DOHH2 (cell line): Measurements from ENCODE around the gene PIM3.

Experiments used
- EZH2phosphoT487 ChIP-seq: fragments of 200-600 bp; sonication (generic); IDR thresholded peaks from 2 replicates; pipeline ENCODE4 v1.6.1; 2017; ENCODE audit warnings: borderline replicate concordance, mild to moderate bottlenecking, antibody characterized with exemption, low read length, moderate library complexity, mixed read lengths
- TF ChIP-seq, protein P1 (sequence below): fragments of 200-600 bp; sonication (generic); IDR thresholded peaks from one replicate; pipeline ENCODE4 v1.5.1; 2014; ENCODE audit warnings: antibody characterized with exemption, mild to moderate bottlenecking, low read depth, low read length; ENCODE audit not compliant: poor library complexity, severe bottlenecking

- TF ChIP-seq, protein P1, sequence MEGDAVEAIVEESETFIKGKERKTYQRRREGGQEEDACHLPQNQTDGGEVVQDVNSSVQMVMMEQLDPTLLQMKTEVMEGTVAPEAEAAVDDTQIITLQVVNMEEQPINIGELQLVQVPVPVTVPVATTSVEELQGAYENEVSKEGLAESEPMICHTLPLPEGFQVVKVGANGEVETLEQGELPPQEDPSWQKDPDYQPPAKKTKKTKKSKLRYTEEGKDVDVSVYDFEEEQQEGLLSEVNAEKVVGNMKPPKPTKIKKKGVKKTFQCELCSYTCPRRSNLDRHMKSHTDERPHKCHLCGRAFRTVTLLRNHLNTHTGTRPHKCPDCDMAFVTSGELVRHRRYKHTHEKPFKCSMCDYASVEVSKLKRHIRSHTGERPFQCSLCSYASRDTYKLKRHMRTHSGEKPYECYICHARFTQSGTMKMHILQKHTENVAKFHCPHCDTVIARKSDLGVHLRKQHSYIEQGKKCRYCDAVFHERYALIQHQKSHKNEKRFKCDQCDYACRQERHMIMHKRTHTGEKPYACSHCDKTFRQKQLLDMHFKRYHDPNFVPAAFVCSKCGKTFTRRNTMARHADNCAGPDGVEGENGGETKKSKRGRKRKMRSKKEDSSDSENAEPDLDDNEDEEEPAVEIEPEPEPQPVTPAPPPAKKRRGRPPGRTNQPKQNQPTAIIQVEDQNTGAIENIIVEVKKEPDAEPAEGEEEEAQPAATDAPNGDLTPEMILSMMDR, result no peak
- no peak for TF ChIP-seq EZH2phosphoT487
Measured at GRCh38 chr22:49995041-49995360, 34.4 kb downstream of the PIM3 start.
